Upper lobe of left lung (tissue), 4 donors: Measurements from ENCODE around the gene PROKR1.

Source experiments
- POLR2A ChIP-seq, 4 donors: fragments of 450-650 bp; IDR thresholded peaks; one replicate each; pipeline ENCODE4 v1.5.1; 2016 to 2017; ENCODE audit warnings: antibody characterized with exemption in 4 of 4, mild to moderate bottlenecking in 2 of 4
- POLR2AphosphoS5 ChIP-seq, 2 donors: sonication (generic); formaldehyde crosslinking; IDR thresholded peaks; one replicate each; pipeline ENCODE4 v1.5.1; 2017; ENCODE audit warnings: antibody characterized with exemption in 2 of 2
- TF ChIP-seq, protein P1 (sequence below), 6 experiments: fragments of 450-650 bp in 4 of 6; fragments of 200-600 bp in 2 of 6; sonication (generic) in 2 of 6; IDR thresholded peaks; one replicate each; pipeline ENCODE4 v1.5.1; 2016 to 2019; ENCODE audit warnings: antibody characterized with exemption in 6 of 6

DNA sequence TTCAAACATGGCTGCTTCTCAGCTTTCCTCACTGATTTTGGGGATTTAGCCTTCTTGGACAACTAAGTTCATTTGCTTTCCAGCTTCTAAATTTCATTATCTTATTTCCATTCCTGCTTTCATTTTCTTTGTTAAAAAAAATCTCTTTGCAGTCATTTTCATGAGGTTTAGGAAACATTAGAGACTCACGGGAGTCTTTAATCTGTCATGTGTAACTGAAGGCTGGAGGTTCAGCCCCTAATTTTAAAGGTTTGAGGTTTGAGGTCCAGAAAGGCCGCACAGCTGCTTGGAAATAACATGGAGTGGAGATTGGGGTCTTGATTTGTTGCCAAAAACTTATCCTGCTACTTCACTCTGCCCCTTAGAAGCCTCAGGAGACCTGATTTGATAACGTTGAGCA, 30.3 kb downstream of the PROKR1 start:
- TF ChIP-seq, protein P1, sequence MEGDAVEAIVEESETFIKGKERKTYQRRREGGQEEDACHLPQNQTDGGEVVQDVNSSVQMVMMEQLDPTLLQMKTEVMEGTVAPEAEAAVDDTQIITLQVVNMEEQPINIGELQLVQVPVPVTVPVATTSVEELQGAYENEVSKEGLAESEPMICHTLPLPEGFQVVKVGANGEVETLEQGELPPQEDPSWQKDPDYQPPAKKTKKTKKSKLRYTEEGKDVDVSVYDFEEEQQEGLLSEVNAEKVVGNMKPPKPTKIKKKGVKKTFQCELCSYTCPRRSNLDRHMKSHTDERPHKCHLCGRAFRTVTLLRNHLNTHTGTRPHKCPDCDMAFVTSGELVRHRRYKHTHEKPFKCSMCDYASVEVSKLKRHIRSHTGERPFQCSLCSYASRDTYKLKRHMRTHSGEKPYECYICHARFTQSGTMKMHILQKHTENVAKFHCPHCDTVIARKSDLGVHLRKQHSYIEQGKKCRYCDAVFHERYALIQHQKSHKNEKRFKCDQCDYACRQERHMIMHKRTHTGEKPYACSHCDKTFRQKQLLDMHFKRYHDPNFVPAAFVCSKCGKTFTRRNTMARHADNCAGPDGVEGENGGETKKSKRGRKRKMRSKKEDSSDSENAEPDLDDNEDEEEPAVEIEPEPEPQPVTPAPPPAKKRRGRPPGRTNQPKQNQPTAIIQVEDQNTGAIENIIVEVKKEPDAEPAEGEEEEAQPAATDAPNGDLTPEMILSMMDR (IDR thresholded peaks at IDR 0.05), result no peak
- TF ChIP-seq POLR2A (IDR thresholded peaks at IDR 0.05) (no peak), POLR2AphosphoS5 (IDR thresholded peaks at IDR 0.05) (no peak)
